ENCODE results near the gene CGN. TPM values are rescaled to one million over a fixed set of nuclear protein-coding genes. Genes with fewer than 3 reads are reported as not detected.

The CGN gene
- total and polyA plus RNA-seq, 2 experiments from 2014 or later: 11.8 to 37.0 TPM

GRCh38 chr1:151529211-151529702, 18.1 kb downstream of the CGN start (continued):
- TF ChIP-seq ZNF462 (CRISPR knock-in tag; IDR thresholded peaks at IDR 0.05): no peak
- no peak for TF ChIP-seq EZH2phosphoT487 (IDR thresholded peaks at IDR 0.05; ENCODE audit: unreplicated experiment)
- TF ChIP-seq JUNB (IDR thresholded peaks at IDR 0.05; ENCODE audit: unreplicated experiment): no peak
- no peak for TF ChIP-seq REST (IDR thresholded peaks at IDR 0.05; ENCODE audit: unreplicated experiment)
- TF ChIP-seq ZNF331 (CRISPR knock-in tag; IDR thresholded peaks at IDR 0.05; ENCODE audit: low read depth): no peak

- Histone ChIP-seq H3K4me2 (no peak overlapping the region), H3K4me3 (no peak overlapping the region), H4K20me1 (replicated peaks; ENCODE audit: insufficient read depth) (no peaks in the 10 kb centered on the region), H3K79me2 (replicated peaks; ENCODE audit: insufficient read depth) (no peaks in the 10 kb centered on the region), H3K9me2 (ENCODE audit: insufficient read depth) (no peaks in the 10 kb centered on the region), H3K4me1 (ENCODE audit: insufficient read depth) (no peaks in the 10 kb centered on the region), H3K36me3 (ENCODE audit: insufficient read depth) (peaks cover 13% of the 10 kb centered on the region), H3K27ac (ENCODE audit: low read depth) (no peak overlapping the region), H3K27me3 (ENCODE audit: insufficient read depth) (no peaks in the 10 kb centered on the region), H2AFZ (no peak overlapping the region), H3F3A (replicated peaks; ENCODE audit: low read depth) (no peaks in the 10 kb centered on the region)
- Mint-ChIP-seq H3K4me1 (peaks cover 8% of the 10 kb centered on the region), H3K27ac (no peak overlapping the region), H3K36me3 (ENCODE audit: low read depth) (peaks cover 76% of the 10 kb centered on the region), H3K4me3 (no peak overlapping the region), H3K27me3 (ENCODE audit: insufficient read depth, low read depth, poor library complexity) (peaks cover 5% of the 10 kb centered on the region), H3K9me3 (no peaks in the 10 kb centered on the region)
- no peak for DNase-seq (ENCODE audit: low spot score)
- ATAC-seq: no peak
- TF ChIP-seq ZNF114 (CRISPR knock-in tag; IDR thresholded peaks at IDR 0.05) (no peak), STAT1 (IDR thresholded peaks at IDR 0.05; ENCODE audit: unreplicated experiment) (no peak), EZH2 (IDR thresholded peaks at IDR 0.05; ENCODE audit: low read depth, unreplicated experiment) (no peak), POLR2AphosphoS5 (IDR thresholded peaks at IDR 0.05; ENCODE audit: low read depth) (no peak), ETS1 (IDR thresholded peaks at IDR 0.05) (no peak), ZNF331 (CRISPR knock-in tag; IDR thresholded peaks at IDR 0.05; ENCODE audit: low read depth) (no peak), REST (IDR thresholded peaks at IDR 0.05; ENCODE audit: unreplicated experiment) (no peak)
Measured at GRCh38 chr1:151529781-151530180, 18.6 kb downstream of the CGN start.

Data from GM23338 (cell line).